H1 (cell line): ENCODE data around the gene SSTR4. TPM values are rescaled to one million over a fixed set of nuclear protein-coding genes. Genes with fewer than 3 reads are reported as not detected.

ENCODE experiments used
- ASH2L ChIP-seq: fragments of 200-600, 300-600 bp; sonication (generic); IDR thresholded peaks from one replicate; pipeline ENCODE4 v1.7.1; 2017; ENCODE audit warnings: low read length
- CHD1 ChIP-seq: IDR thresholded peaks from 2 replicates; pipeline ENCODE4 v1.6.1; 2012; ENCODE audit warnings: low read depth, low read length, improper control_type of control experiment
- CHD2 ChIP-seq: IDR thresholded peaks from 2 replicates; pipeline ENCODE4 v1.6.1; 2012; ENCODE audit warnings: low read length, improper control_type of control experiment
- CREB1 ChIP-seq: IDR thresholded peaks from 2 replicates; pipeline ENCODE4 v1.6.1; 2012; ENCODE audit warnings: inconsistent platforms
- JUND ChIP-seq: IDR thresholded peaks from 2 replicates; pipeline ENCODE4 v1.6.1; 2011; ENCODE audit warnings: mild to moderate bottlenecking, improper control_type of control experiment, low read length
- ZNF274 ChIP-seq: IDR thresholded peaks from 2 replicates; pipeline ENCODE4 v1.7.0; 2012; ENCODE audit warnings: low read length, borderline replicate concordance; ENCODE audit errors: extremely low read depth
- polyA plus RNA-seq, 7 experiments: library from polyadenylated mRNA; depleted of rRNA in 3 of 7; stranded (reverse) in 5 of 7; unstranded in 2 of 7; fragments of >200 nt in 5 of 7; fragments of 200-250 nt in 2 of 7; gene quantifications; 1 replicate in 5 of 7; 2 replicates in 1 of 7; 4 replicates in 1 of 7; pipeline versions ENCODE4 v1.2.1 to v1.2.3, GENCODE V29; 2011 to 2013; ENCODE audit warnings: missing spikeins in 2 of 7, mixed read lengths in 2 of 7
- total RNA-seq: library from RNA; stranded (reverse); fragmentation: NEBNext Ultra II Directional; extraction: Animal tissue kit (Norgen Biotek cat#: 25700); gene quantifications from 2 replicates; pipeline ENCODE4 v1.2.1, GENCODE V29; 2021
- TF ChIP-seq, protein P1 (sequence below), 3 experiments: IDR thresholded peaks; 1 replicate in 2 of 3; 2 replicates in 1 of 3; pipeline versions ENCODE4 v1.5.1 to v1.6.1; 2011; ENCODE audit warnings: low read length in 3 of 3, mild to moderate bottlenecking in 3 of 3, inconsistent platforms in 2 of 3, low read depth in 1 of 3, moderate library complexity in 1 of 3; ENCODE audit not compliant: insufficient read depth in 1 of 3; ENCODE audit errors: control extremely low read depth in 1 of 3

Gene SSTR4
- total and polyA plus RNA-seq, 2 of the 8 experiments (the other 6 are each of a cell fraction or from before 2014, with no cell fraction given): 0.05 TPM; not detected in 1

GRCh38 chr20:23036371-23036770 lies 1.3 kb downstream of the SSTR4 start (continued):
- TF ChIP-seq, protein P1, sequence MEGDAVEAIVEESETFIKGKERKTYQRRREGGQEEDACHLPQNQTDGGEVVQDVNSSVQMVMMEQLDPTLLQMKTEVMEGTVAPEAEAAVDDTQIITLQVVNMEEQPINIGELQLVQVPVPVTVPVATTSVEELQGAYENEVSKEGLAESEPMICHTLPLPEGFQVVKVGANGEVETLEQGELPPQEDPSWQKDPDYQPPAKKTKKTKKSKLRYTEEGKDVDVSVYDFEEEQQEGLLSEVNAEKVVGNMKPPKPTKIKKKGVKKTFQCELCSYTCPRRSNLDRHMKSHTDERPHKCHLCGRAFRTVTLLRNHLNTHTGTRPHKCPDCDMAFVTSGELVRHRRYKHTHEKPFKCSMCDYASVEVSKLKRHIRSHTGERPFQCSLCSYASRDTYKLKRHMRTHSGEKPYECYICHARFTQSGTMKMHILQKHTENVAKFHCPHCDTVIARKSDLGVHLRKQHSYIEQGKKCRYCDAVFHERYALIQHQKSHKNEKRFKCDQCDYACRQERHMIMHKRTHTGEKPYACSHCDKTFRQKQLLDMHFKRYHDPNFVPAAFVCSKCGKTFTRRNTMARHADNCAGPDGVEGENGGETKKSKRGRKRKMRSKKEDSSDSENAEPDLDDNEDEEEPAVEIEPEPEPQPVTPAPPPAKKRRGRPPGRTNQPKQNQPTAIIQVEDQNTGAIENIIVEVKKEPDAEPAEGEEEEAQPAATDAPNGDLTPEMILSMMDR (IDR thresholded peaks at IDR 0.05; ENCODE audit: control extremely low read depth in 1 of 3, insufficient read depth in 1 of 3, low read depth in 1 of 3, low read length in 3 of 3): no peak
- TF ChIP-seq CREB1: no peak
- TF ChIP-seq JUND: no peak
- no peak for TF ChIP-seq ZNF274
- TF ChIP-seq CHD2: no peak
- no peak for TF ChIP-seq ASH2L
- no peak for TF ChIP-seq CHD1
